D721Med (cell line): ENCODE results near the gene ZFYVE19.

Source experiments
- DNase-seq: peaks from one replicate; pipeline ENCODE4 v3.0.0; 2011; ENCODE audit warnings: low spot score; ENCODE audit not compliant: insufficient read length
- FAIRE-seq: peaks from 2 replicates; lab custom pipeline; 2011; peaks lifted over from hg19 to GRCh38; lab: Jason Lieb, UNC
- TF ChIP-seq, protein P1 (sequence below): IDR thresholded peaks from 2 replicates; pipeline ENCODE4 v1.5.1; 2012; ENCODE audit warnings: mild to moderate bottlenecking, control low read depth; ENCODE audit not compliant: insufficient read depth; ENCODE audit errors: missing control alignments

Gene ZFYVE19

GRCh38 chr15:40830884-40831283 lies 24.0 kb downstream of the ZFYVE19 start:
- FAIRE-seq, result no peak
- DNase-seq, result no peak

DNA sequence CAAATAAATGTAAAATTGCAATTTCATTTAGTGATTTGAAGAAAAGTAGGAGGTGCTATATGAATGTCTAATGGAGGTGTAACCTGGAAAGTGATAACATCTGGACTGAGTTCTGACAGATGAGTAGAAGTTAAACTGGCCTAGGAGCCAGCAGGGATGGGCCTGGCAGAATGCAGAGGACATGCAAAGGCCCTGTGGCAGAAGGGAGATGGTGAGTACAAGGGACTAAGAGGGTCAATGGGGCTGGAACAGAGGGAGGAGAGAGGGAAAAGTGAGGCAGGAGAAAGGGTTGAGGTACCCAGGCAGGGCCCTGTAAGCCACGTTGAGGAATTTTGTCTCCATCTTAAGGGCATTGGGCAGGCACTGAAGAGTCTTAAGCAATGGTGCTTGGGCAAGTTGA lies 25.0 kb downstream of the ZFYVE19 start:
- TF ChIP-seq, protein P1, sequence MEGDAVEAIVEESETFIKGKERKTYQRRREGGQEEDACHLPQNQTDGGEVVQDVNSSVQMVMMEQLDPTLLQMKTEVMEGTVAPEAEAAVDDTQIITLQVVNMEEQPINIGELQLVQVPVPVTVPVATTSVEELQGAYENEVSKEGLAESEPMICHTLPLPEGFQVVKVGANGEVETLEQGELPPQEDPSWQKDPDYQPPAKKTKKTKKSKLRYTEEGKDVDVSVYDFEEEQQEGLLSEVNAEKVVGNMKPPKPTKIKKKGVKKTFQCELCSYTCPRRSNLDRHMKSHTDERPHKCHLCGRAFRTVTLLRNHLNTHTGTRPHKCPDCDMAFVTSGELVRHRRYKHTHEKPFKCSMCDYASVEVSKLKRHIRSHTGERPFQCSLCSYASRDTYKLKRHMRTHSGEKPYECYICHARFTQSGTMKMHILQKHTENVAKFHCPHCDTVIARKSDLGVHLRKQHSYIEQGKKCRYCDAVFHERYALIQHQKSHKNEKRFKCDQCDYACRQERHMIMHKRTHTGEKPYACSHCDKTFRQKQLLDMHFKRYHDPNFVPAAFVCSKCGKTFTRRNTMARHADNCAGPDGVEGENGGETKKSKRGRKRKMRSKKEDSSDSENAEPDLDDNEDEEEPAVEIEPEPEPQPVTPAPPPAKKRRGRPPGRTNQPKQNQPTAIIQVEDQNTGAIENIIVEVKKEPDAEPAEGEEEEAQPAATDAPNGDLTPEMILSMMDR, result no peak
- no peak for FAIRE-seq
- DNase-seq, result no peak

More at GRCh38 chr15:40830884-40831283, 24.0 kb downstream of the ZFYVE19 start:
- TF ChIP-seq, protein P1, result no peak

- TF ChIP-seq, protein P1, result no peak
- DNase-seq (no peak), FAIRE-seq (no peak)
Observed at GRCh38 chr15:40832903-40833302, 26.0 kb downstream of the ZFYVE19 start.

- DNase-seq (no peak), FAIRE-seq (no peak)
- TF ChIP-seq, protein P1, result no peak
Observed at GRCh38 chr15:40836020-40836419, 29.1 kb downstream of the ZFYVE19 start.

- TF ChIP-seq, protein P1, result no peak
- DNase-seq (no peak), FAIRE-seq (no peak)
Observed at GRCh38 chr15:40838756-40839155, 31.9 kb downstream of the ZFYVE19 start.

DNA sequence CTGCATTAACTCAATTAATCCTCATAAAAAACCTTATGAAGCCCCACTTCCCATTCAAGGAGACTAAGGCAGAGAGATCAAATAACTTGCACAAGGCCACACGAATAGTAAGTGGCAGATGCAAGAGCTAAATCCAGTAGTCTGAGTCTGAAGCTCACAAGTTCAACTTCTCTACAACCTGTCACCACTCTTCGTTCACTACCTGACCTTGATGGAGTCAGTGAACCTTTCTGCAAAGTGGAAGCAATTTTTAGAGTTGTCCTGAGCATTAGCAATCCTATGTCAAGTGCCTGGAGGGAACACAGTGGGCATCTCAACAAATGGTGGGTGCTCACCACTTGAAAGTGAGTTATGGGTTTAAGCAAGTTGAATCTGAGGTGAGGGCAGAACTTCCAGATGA lies 34.9 kb downstream of the ZFYVE19 start:
- DNase-seq, result no peak
- TF ChIP-seq, protein P1, result no peak
- FAIRE-seq, result no peak

- DNase-seq, result no peak
- no peak for FAIRE-seq
- TF ChIP-seq, protein P1, result no peak
Observed at GRCh38 chr15:40843261-40843884, 36.5 kb downstream of the ZFYVE19 start.
